Measurements from ENCODE around the gene TRUB2.

GRCh38 chr9:128310461-128310860, 11.8 kb downstream of the TRUB2 start:
- TF ChIP-seq TEAD4 (CRISPR knock-in tag; IDR thresholded peaks at IDR 0.05) = no peak
- no peak for TF ChIP-seq SMAD4 (CRISPR knock-in tag; IDR thresholded peaks at IDR 0.05)
- TF ChIP-seq ATF2 (CRISPR knock-in tag; IDR thresholded peaks at IDR 0.05; ENCODE audit: borderline replicate concordance, low read depth) = no peak
- no peak for TF ChIP-seq CTCF (IDR thresholded peaks at IDR 0.05)
- TF ChIP-seq MAX (CRISPR knock-in tag; IDR thresholded peaks at IDR 0.05) = no peak
- no peak for TF ChIP-seq KAT7 (CRISPR knock-in tag; IDR thresholded peaks at IDR 0.05; ENCODE audit: borderline replicate concordance)
- TF ChIP-seq USF1 (CRISPR knock-in tag; IDR thresholded peaks at IDR 0.05) = no peak
- TF ChIP-seq ZNF121 (CRISPR knock-in tag; IDR thresholded peaks at IDR 0.05) = no peak
- TF ChIP-seq ZNF138 (CRISPR knock-in tag; conservative IDR thresholded peaks at IDR 0.05) = no peak
- TF ChIP-seq IRF1 (CRISPR knock-in tag; IDR thresholded peaks at IDR 0.05) = no peak
- TF ChIP-seq CBFB (CRISPR knock-in tag; IDR thresholded peaks at IDR 0.05; ENCODE audit: low read depth) = no peak
- TF ChIP-seq NR2C2 (CRISPR knock-in tag; IDR thresholded peaks at IDR 0.05) = no peak
- no peak for TF ChIP-seq JUN (CRISPR knock-in tag; IDR thresholded peaks at IDR 0.05)
- no peak for TF ChIP-seq ZNF423 (CRISPR knock-in tag; IDR thresholded peaks at IDR 0.05)
